Duodenal mucosa (tissue), 2 donors: ENCODE measurements around the gene CRADD.

Source experiments
- H3K27ac ChIP-seq: one replicate; pipeline ENCODE4 v1.7.0; 2013; ENCODE audit warnings: low read depth, low read length
- H3K27me3 ChIP-seq, 2 donors: one replicate each; pipeline ENCODE4 v1.7.0; 2013; ENCODE audit warnings: low read length in 2 of 2, control low read depth in 1 of 2; ENCODE audit not compliant: insufficient read depth in 2 of 2, control insufficient read depth in 1 of 2
- H3K36me3 ChIP-seq, 2 donors: one replicate each; pipeline ENCODE4 v1.7.0; 2013; ENCODE audit warnings: low read length in 2 of 2, control low read depth in 1 of 2; ENCODE audit not compliant: insufficient read depth in 2 of 2, control insufficient read depth in 1 of 2
- H3K4me1 ChIP-seq, 2 donors: one replicate each; pipeline ENCODE4 v1.7.0; 2013; ENCODE audit warnings: low read length in 2 of 2, control low read depth in 1 of 2; ENCODE audit not compliant: insufficient read depth in 2 of 2, control insufficient read depth in 1 of 2
- H3K4me3 ChIP-seq, 2 donors: one replicate each; pipeline ENCODE4 v1.7.0; 2013; ENCODE audit warnings: low read length in 2 of 2, low read depth in 1 of 2
- H3K9ac ChIP-seq, 2 donors: one replicate each; pipeline ENCODE4 v1.7.0; 2013; ENCODE audit warnings: low read length in 2 of 2, low read depth in 1 of 2
- H3K9me3 ChIP-seq, 2 donors: one replicate each; pipeline ENCODE4 v1.7.0; 2013; ENCODE audit warnings: low read length in 2 of 2, control low read depth in 1 of 2; ENCODE audit not compliant: control insufficient read depth in 1 of 2

CRADD gene

GRCh38 chr12:93831374-93831773 is 154.2 kb downstream of the CRADD start:
- Histone ChIP-seq H3K27ac (no peak overlapping the region), H3K9me3 (no peaks in the 10 kb centered on the region), H3K9ac (no peak overlapping the region), H3K4me1 (no peaks in the 10 kb centered on the region), H3K36me3 (no peaks in the 10 kb centered on the region), H3K4me3 (no peak overlapping the region), H3K27me3 (no peaks in the 10 kb centered on the region)

GRCh38 chr12:93832131-93832530 is 155.0 kb downstream of the CRADD start:
- Histone ChIP-seq H3K9ac (no peak overlapping the region), H3K27ac (no peak overlapping the region), H3K4me1 (no peaks in the 10 kb centered on the region), H3K9me3 (no peaks in the 10 kb centered on the region), H3K4me3 (no peak overlapping the region), H3K36me3 (no peaks in the 10 kb centered on the region), H3K27me3 (no peaks in the 10 kb centered on the region)

GRCh38 chr12:93833946-93834345 is 156.8 kb downstream of the CRADD start:
- no peak overlapping the region for H3K9ac ChIP-seq
- H3K4me1 ChIP-seq, result peaks cover 0 to 11% of the 10 kb centered on the region in 2 donors
- no peaks in the 10 kb centered on the region for H3K36me3 ChIP-seq
- H3K4me3 ChIP-seq, result no peak overlapping the region
- H3K9me3 ChIP-seq, result no peaks in the 10 kb centered on the region
- H3K27ac ChIP-seq, result no peak overlapping the region
- H3K27me3 ChIP-seq, result no peaks in the 10 kb centered on the region

- H3K4me1 ChIP-seq, result peaks cover 0 to 11% of the 10 kb centered on the region in 2 donors
- H3K36me3 ChIP-seq, result no peaks in the 10 kb centered on the region
- H3K4me3 ChIP-seq, result no peak overlapping the region
- no peaks in the 10 kb centered on the region for H3K9me3 ChIP-seq
- no peak overlapping the region for H3K27ac ChIP-seq
- no peaks in the 10 kb centered on the region for H3K27me3 ChIP-seq
- no peak overlapping the region for H3K9ac ChIP-seq
Observed at GRCh38 chr12:93836620-93837260, 159.6 kb downstream of the CRADD start.

- Histone ChIP-seq H3K36me3 (no peaks in the 10 kb centered on the region), H3K27me3 (no peaks in the 10 kb centered on the region), H3K4me1 (peaks cover 0 to 11% of the 10 kb centered on the region in 2 donors), H3K27ac (no peak overlapping the region), H3K9ac (no peak overlapping the region), H3K9me3 (no peaks in the 10 kb centered on the region), H3K4me3 (no peak overlapping the region)
Observed at GRCh38 chr12:93838193-93838592, 161.0 kb downstream of the CRADD start.

GRCh38 chr12:93839064-93839463 is 161.9 kb downstream of the CRADD start:
- Histone ChIP-seq H3K27me3 (no peaks in the 10 kb centered on the region), H3K4me3 (no peak overlapping the region), H3K9me3 (no peaks in the 10 kb centered on the region), H3K36me3 (no peaks in the 10 kb centered on the region), H3K9ac (no peak overlapping the region), H3K27ac (no peak overlapping the region), H3K4me1 (peaks cover 0 to 11% of the 10 kb centered on the region in 2 donors)

- Histone ChIP-seq H3K9me3 (no peaks in the 10 kb centered on the region), H3K9ac (no peak overlapping the region), H3K27me3 (no peaks in the 10 kb centered on the region), H3K36me3 (no peaks in the 10 kb centered on the region), H3K27ac (no peak overlapping the region), H3K4me3 (no peak overlapping the region), H3K4me1 (peaks cover 0 to 11% of the 10 kb centered on the region in 2 donors)
Observed at GRCh38 chr12:93841671-93842070, 164.5 kb downstream of the CRADD start.

- H3K9ac ChIP-seq, result no peak overlapping the region
- H3K27ac ChIP-seq, result no peak overlapping the region
- H3K4me1 ChIP-seq, result peaks cover 8 to 15% of the 10 kb centered on the region in 2 donors
- H3K9me3 ChIP-seq, result no peaks in the 10 kb centered on the region
- H3K36me3 ChIP-seq, result no peaks in the 10 kb centered on the region
- no peak overlapping the region for H3K4me3 ChIP-seq
- H3K27me3 ChIP-seq, result no peaks in the 10 kb centered on the region
Observed at GRCh38 chr12:93844164-93844784, 167.1 kb downstream of the CRADD start.

GRCh38 chr12:93846936-93847516 is 169.9 kb downstream of the CRADD start:
- no peaks in the 10 kb centered on the region for H3K27me3 ChIP-seq
- H3K4me3 ChIP-seq, result no peak overlapping the region
- H3K36me3 ChIP-seq, result no peaks in the 10 kb centered on the region
- H3K9ac ChIP-seq, result no peak overlapping the region
- H3K27ac ChIP-seq, result no peak overlapping the region
- H3K4me1 ChIP-seq, result peaks cover 23 to 35% of the 10 kb centered on the region in 2 donors
- no peaks in the 10 kb centered on the region for H3K9me3 ChIP-seq
